Muscle layer of duodenum (tissue), 2 donors: ENCODE data around the gene COG3.
"Not testable (repeated sequence)": the region's sequence is repeated elsewhere in the genome, so short reads cannot be mapped to it uniquely, and the experiment has no call there.

ENCODE experiments used
- H3K27ac ChIP-seq: one replicate; pipeline ENCODE4 v1.7.0; 2013; ENCODE audit warnings: mild to moderate bottlenecking, low read length
- H3K27me3 ChIP-seq: one replicate; pipeline ENCODE4 v1.7.0; 2013; ENCODE audit warnings: low read depth, mild to moderate bottlenecking, control low read depth, low read length
- H3K36me3 ChIP-seq, 2 donors: one replicate each; pipeline ENCODE4 v1.7.0; 2013; ENCODE audit warnings: low read length in 2 of 2, control low read depth in 1 of 2, mild to moderate bottlenecking in 1 of 2; ENCODE audit not compliant: insufficient read depth in 2 of 2, control insufficient read depth in 1 of 2
- H3K4me1 ChIP-seq, 2 donors: one replicate each; pipeline ENCODE4 v1.7.0; 2013; ENCODE audit warnings: low read length in 2 of 2, mild to moderate bottlenecking in 2 of 2, control low read depth in 1 of 2, moderate library complexity in 1 of 2; ENCODE audit not compliant: insufficient read depth in 2 of 2, control insufficient read depth in 1 of 2
- H3K4me3 ChIP-seq, 2 donors: one replicate each; pipeline ENCODE4 v1.7.0; 2013; ENCODE audit warnings: low read length in 2 of 2, low read depth in 1 of 2, mild to moderate bottlenecking in 1 of 2
- H3K9me3 ChIP-seq, 2 donors: one replicate each; pipeline ENCODE4 v1.7.0; 2013; ENCODE audit warnings: low read length in 2 of 2, control low read depth in 1 of 2, mild to moderate bottlenecking in 1 of 2; ENCODE audit not compliant: control insufficient read depth in 1 of 2
- donor health status: healthy.

The COG3 gene

DNA sequence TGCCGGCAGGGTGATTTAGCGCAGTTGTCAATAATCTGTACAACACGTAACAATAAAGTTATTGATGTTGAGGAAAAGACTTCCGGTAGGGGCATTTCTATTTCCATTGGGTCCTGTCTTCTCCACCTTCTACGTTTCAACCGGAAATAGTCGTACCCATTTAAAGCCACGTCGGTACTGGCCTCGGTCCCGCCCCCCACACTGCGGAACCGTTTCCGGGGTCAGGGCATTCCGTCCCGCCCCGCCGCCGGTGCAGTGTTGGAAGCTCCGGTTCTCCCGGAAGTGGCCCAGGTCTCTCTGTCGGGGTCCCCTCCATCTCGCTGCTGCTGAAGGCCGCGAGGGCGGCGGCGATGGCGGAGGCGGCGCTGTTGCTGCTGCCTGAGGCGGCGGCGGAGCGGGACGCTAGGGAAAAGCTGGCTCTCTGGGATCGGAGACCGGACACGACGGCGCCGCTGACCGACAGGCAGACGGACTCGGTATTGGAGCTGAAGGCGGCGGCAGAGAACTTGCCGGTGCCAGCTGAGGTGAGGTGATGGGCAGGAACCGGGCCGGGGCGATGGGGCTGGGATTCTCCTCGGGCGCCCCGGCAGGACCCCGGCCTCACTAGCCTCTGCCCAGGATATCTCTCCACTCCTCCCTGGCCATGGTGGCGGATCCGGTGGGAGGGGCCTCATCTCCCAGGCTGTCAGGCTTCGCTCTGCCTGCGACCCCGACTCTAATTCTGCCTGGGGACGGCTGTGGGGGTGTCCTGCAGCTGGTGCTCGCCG is at the start of gene COG3:
Gene COG3 (plus strand): TSS at position 253 of the 767 bp plus-strand sequence. CDS start 98 bp downstream, at position 351.
- no peaks in the 10 kb centered on the region for H3K9me3 ChIP-seq
- no peaks in the 10 kb centered on the region for H3K27me3 ChIP-seq
- peak within 1 kb of the TSS; percentile 65 to 98 for H3K4me3 ChIP-seq
- peaks cover 0 to 7% of the 10 kb centered on the region in 2 donors for H3K36me3 ChIP-seq
- H3K27ac ChIP-seq, result peak within 1 kb of the TSS; percentile 87
- peaks cover 8 to 31% of the 10 kb centered on the region in 2 donors for H3K4me1 ChIP-seq

GRCh38 chr13:45415112-45415511 is 49.6 kb upstream of the COG3 start:
- Histone ChIP-seq H3K4me3 (peak overlapping the region; percentile 34 to 56), H3K4me1 (peaks cover 5 to 14% of the 10 kb centered on the region in 2 donors), H3K9me3 (no peaks in the 10 kb centered on the region), H3K27ac (peak overlapping the region; percentile 84), H3K27me3 (no peaks in the 10 kb centered on the region), H3K36me3 (peaks cover 0 to 8% of the 10 kb centered on the region in 2 donors)

DNA sequence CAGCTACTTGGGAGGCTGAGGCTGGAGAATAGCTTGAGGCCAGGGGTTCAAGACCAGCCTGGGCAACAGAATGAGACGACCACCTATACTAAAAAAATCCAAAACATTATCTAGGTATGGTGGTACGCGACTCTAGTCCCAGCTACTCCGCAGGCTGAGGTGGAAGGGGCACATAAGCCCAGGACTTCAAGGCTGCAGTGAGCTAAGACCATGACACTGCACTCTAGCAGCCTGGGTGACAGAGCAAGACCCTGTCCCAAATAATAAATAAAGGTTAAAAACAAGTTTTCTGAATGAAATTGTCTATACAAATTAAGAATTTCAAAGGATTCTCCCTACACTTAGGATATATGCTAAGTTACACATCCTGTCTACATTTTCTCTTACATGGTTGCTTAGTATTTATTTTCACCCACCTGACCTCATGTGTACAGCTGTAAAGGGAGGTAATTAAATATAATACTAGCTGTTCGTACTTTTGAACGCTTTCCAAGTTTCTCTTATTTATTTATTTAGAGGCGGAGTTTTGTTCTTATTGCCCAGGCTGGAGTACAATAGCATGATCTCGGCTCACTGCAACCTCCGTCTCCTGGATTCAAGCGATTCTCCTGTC is 48.1 kb upstream of the COG3 start:
- H3K36me3 ChIP-seq, result no peaks in the 10 kb centered on the region
- no peaks in the 10 kb centered on the region for H3K27me3 ChIP-seq
- peaks cover 5 to 14% of the 10 kb centered on the region in 2 donors for H3K4me1 ChIP-seq
- peak overlapping the region; percentile 82 to 85 for H3K4me3 ChIP-seq
- H3K27ac ChIP-seq, result peak overlapping the region; percentile 79
- H3K9me3 ChIP-seq, result no peaks in the 10 kb centered on the region

GRCh38 chr13:45417790-45418534 is 46.8 kb upstream of the COG3 start, which contains the start of gene SLC25A30:
Gene SLC25A30 (minus strand): TSS chr13:45418373. CDS start chr13:45411425, 6,948 bp downstream.
- H3K36me3 ChIP-seq, result no peaks in the 10 kb centered on the region
- H3K27me3 ChIP-seq, result no peaks in the 10 kb centered on the region
- H3K27ac ChIP-seq, result peak within 1 kb of the TSS; percentile 79
- H3K9me3 ChIP-seq, result no peaks in the 10 kb centered on the region
- H3K4me3 ChIP-seq, result peak within 1 kb of the TSS; percentile 82 to 85
- peaks cover 5 to 14% of the 10 kb centered on the region in 2 donors for H3K4me1 ChIP-seq

GRCh38 chr13:45419389-45419788 is 45.4 kb upstream of the COG3 start:
- H3K27ac ChIP-seq, H3K4me3 ChIP-seq, H3K27me3 ChIP-seq, H3K36me3 ChIP-seq, H3K9me3 ChIP-seq: not testable (repeated sequence)
- H3K4me1 ChIP-seq, result peaks cover 5 to 14% of the 10 kb centered on the region in 2 donors

DNA sequence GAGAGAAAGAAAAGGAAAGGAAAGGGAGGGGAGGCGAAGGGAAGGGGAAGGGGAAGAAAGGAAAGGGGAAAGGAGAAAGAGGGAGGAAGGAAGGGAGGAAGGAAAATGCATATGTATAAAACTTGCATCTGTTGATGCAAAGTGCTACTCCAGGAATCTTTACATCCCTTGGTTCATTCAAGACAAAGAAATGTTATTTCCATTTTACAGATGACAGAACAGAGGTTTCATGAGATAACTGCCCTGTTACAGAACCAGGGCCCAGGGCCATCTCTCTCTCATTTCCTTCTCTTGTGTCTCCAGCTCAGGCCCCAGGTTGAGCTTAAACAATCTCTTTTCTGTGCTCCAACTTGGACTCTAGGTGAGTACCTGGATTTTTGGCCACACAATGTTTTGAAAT is 44.8 kb upstream of the COG3 start:
- H3K4me3 ChIP-seq, result no peak overlapping the region
- H3K27me3 ChIP-seq, result no peaks in the 10 kb centered on the region
- H3K27ac ChIP-seq, result no peak overlapping the region
- H3K36me3 ChIP-seq, result no peaks in the 10 kb centered on the region
- peaks cover 2 to 10% of the 10 kb centered on the region in 2 donors for H3K4me1 ChIP-seq
- H3K9me3 ChIP-seq, result no peaks in the 10 kb centered on the region

GRCh38 chr13:45422731-45423292 is 41.9 kb upstream of the COG3 start:
- Histone ChIP-seq H3K36me3 (no peaks in the 10 kb centered on the region), H3K4me1 (no peaks in the 10 kb centered on the region), H3K4me3 (no peak overlapping the region), H3K27me3 (no peaks in the 10 kb centered on the region), H3K27ac (no peak overlapping the region), H3K9me3 (no peaks in the 10 kb centered on the region)

DNA sequence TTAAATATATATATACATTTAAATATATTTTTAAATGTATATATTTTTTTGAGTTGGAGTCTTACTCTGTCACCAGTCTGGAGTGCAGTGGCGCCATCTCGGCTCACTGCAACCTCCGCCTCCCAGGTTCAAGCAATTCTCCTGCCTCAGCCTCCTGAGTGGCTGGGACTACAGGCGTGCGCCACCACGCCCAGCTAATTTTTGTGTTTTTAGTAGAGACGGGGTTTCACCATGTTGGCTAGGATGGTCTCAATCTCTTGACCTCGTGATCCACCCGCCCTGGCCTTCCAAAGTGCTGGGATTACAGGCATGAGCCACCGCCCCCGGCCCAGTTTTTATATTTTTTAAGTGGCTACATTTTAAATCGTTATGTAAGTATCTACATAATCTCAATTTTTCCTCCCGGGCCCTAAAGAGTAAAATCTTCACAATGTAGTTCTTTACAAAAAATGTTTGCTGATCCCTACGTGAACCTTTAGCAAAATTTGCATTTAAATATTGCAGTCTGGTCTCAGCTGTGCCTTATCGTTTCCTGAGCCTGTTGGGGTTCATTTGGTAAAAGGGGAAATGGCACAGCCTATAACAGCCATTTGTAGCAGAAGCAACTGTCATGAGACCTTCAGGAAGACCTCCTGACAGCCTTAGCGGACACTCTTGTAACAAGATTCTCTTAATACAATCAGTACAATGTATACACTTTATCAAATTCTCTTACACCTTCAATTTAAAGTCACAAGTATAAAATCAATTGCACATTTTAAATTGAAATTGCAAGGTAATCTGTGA is 38.5 kb upstream of the COG3 start:
- H3K9me3 ChIP-seq, H3K27me3 ChIP-seq, H3K36me3 ChIP-seq, H3K27ac ChIP-seq, H3K4me1 ChIP-seq, H3K4me3 ChIP-seq: not testable (repeated sequence)

DNA sequence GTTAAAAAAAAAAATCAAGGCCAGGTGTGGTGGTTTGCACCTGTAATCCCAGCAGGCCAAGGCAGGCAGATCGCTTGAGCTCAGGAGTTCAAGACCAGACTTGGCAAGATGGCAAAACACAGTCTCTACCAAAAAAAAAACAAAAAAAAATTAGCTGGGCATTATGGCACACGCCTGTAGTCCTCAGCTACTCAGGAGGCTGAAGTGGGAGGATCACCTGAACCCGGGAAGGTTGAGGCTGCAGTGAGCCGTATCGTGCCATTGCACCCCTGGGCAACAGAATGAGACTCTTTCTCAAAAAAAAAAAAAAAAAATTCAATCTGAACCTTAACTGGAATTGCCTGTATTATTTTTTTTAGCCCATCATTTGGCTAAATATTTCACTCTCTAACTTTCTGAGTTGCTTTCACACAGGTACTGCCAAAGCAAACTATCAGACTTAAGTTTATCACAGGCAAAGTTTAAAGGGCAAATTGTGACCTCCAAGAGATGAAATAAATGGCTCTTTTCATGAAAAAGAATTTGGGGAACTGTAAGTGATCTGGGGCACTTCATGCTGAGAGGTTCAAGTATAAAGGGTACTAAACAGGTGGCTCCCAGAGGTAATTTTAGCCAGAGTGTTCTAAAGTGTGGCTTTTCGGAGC is 31.9 kb upstream of the COG3 start:
- no peak overlapping the region for H3K4me3 ChIP-seq
- no peaks in the 10 kb centered on the region for H3K4me1 ChIP-seq
- no peaks in the 10 kb centered on the region for H3K9me3 ChIP-seq
- H3K27ac ChIP-seq, result no peak overlapping the region
- H3K36me3 ChIP-seq, result no peaks in the 10 kb centered on the region
- H3K27me3 ChIP-seq, result no peaks in the 10 kb centered on the region

- no peaks in the 10 kb centered on the region for H3K27me3 ChIP-seq
- no peaks in the 10 kb centered on the region for H3K9me3 ChIP-seq
- no peaks in the 10 kb centered on the region for H3K4me1 ChIP-seq
- no peak overlapping the region for H3K27ac ChIP-seq
- H3K4me3 ChIP-seq, result no peak overlapping the region
- H3K36me3 ChIP-seq, result no peaks in the 10 kb centered on the region
Observed at GRCh38 chr13:45433381-45433790, 31.4 kb upstream of the COG3 start.
